ENCODE results near the gene RAB12. TPM values are rescaled to one million over a fixed set of nuclear protein-coding genes. Genes with fewer than 3 reads are reported as not detected.

Gene RAB12
- total RNA-seq (2022; extraction: Qiagen RNA extraction) = 21.7 to 31.5 TPM (median 25.7 TPM) in 5 replicates

GRCh38 chr18:8608795-8609658, at the start of gene RAB12:
Gene RAB12, plus strand, starts transcription at chr18:8609437. Its CDS starts 3 bp downstream, at chr18:8609440.

Other genes starting within 250 kb of the RAB12 start
- 52.2 to 67.0 TPM (median 62.2 TPM) in 5 replicates for gene MTCL1, start 96.1 kb downstream of the RAB12 start, total RNA-seq (2022; extraction: Qiagen RNA extraction)